ENCODE data around the gene CHD9.

The CHD9 gene

GRCh38 chr16:53094013-53094630 lies 39.3 kb downstream of the CHD9 start:
- no peak for DNase-seq (ENCODE audit: low read depth)

DNA sequence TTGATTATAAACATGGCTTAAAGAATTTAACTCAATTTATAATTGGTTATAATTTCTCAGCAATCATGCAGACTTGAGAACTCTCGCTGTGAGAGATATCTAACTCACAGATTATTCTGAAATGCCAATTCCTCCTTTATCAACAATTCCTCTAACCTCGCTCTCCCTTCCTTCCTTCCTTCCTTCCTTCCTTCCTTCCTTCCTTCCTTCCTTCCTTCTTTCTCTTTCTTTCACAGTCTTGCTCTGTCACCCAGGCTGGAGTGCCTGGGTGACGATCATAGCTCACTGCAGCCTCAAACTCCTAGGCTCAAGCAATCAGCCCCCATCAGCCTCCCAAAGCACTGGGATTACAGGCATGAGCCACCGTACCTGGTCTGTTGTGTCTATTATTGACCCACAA lies 42.4 kb downstream of the CHD9 start:
- no peak for DNase-seq (ENCODE audit: low read depth)

DNA sequence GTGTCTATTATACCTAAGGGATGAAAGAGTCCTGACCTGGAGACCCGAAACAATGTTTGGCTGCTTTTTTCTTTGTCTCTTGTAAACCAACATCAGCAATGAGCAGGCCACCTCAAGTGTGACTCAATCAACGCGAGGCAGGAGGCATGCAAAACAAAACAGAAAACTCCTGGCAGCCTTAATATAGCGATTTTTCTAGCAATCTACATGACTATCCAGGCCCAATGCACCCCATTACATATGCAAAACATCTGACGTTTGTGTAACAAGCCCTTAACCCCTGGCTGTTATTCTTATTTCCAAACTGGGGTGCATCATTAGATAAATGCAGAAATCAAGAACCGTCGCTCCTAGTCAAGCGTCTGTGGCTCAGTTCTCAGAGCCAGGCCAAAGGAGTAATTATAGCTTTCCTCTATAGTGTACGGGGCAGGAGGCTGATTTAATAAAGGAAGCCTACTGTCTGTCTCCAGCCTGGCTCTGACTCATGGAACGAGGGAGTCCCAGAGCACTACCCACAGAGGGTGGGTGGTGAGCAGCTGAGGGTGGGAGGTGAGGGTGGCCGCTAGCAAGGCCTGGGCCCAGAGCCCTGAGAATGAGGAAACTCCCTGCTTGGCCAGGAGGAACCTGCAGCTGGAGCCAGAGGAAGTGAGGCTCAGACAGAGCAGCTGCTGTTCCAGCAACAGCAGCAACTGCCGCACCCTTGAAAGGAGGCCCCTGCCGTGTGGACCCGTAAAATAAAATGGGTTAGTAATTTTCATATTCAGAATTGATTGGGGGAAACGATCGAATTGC lies 43.9 kb downstream of the CHD9 start:
- DNase-seq (ENCODE audit: low read depth), result no peak

GRCh38 chr16:53099318-53100130 lies 44.7 kb downstream of the CHD9 start:
- DNase-seq (ENCODE audit: low read depth), result no peak

DNA sequence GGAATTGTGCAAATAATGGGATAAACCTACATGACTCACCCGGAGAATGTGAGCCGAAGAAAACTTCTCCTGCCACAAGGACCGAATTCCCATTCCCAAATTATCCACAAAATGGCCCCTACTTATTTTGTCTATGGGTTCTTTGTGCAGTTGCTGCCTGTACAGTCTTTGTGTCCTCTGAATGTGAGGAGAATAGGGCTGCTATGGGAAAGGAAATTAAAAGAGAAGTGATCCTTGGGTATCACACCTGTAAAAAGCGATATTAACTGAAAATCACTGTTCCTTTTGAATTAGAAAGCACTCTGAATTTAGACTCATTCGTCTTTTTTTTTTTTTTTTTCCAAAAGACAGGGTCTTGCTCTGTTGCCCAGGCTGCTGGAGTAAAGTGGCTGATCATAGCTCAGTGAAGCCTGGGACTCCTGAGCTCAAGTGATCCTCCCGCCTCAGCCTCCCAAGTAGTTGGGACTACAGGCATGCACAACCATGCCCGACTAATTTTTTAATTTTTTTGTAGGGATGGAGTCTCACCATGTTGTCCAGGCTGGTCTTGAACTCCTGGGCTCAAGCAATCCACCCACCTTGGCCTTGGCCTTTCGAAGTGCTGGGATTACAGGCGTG lies 45.4 kb downstream of the CHD9 start:
- no peak for DNase-seq (ENCODE audit: low read depth)

GRCh38 chr16:53100889-53101288 lies 46.1 kb downstream of the CHD9 start:
- no peak for DNase-seq (ENCODE audit: low read depth)

DNA sequence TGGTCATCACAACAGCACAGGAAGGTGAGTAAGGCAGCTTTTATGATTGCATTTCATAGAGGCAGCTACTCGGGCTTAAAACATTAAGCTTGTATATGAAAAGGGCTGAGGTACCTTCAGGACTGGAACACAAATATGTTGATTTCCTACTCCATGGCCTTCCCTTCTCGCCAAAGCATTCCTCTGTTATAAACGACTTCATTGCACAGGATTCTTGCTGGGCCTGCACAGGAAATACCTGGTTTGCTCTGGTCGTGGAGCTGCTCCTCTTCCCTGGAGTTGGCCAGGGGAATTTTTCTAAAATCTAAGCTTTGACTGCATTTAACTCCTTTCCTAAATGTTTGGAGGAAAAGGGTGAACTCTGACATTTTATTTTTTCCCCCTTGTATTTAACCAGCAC lies 49.0 kb downstream of the CHD9 start:
- DNase-seq (ENCODE audit: low read depth), result no peak

- no peak for DNase-seq (ENCODE audit: low read depth)
These were observed 50.8 kb downstream of the CHD9 start for GRCh38 chr16:53105565-53105964.

GRCh38 chr16:53111078-53111791 lies 56.4 kb downstream of the CHD9 start:
- no peak for DNase-seq (ENCODE audit: low read depth)

GRCh38 chr16:53112015-53112414 lies 57.2 kb downstream of the CHD9 start:
- DNase-seq (ENCODE audit: low read depth), result no peak

DNA sequence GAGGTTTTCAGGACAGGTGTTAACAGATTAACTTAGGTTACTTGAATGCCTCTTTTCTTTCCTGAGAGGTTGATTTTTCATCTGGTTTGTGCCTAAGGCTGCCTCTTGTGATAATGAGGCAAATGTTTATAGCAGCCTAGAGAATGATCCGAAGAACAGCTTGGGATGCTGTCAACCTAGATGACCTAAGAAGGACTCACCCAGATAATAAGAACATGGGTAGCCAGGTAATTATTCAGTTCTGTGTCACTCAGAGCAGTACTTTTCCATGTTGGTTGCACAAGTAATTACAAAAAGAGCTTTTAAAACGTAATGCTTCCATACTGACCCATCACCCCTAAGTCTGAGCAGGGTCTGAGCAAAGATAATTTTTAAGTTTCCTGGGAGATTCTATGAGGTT lies 60.3 kb downstream of the CHD9 start:
- DNase-seq (ENCODE audit: low read depth), result no peak

DNA sequence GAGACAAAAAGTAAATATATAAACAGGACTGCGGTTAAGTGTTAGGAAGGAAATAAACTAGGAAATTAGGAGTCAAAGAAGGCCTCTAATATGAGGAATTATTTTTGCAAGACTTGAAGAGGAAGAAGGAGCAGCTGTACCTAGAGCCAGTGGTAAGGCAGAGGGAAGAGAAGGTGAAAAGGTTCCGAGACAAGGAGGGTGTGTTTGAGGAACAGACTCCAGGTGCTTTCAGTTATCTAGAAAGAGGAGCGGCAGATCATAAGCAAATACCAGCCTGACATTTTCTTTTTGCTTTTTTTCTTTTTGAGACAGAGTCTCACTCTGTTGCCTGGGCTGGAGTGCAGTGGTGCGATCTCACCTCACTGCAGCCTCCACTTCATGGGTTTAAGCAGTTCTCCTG lies 61.0 kb downstream of the CHD9 start:
- no peak for DNase-seq (ENCODE audit: low read depth)

- DNase-seq (ENCODE audit: low read depth), result no peak
These were observed 66.3 kb downstream of the CHD9 start for GRCh38 chr16:53121043-53121620.

- DNase-seq (ENCODE audit: low read depth), result no peak
These were observed 66.9 kb downstream of the CHD9 start for GRCh38 chr16:53121661-53122060.

DNA sequence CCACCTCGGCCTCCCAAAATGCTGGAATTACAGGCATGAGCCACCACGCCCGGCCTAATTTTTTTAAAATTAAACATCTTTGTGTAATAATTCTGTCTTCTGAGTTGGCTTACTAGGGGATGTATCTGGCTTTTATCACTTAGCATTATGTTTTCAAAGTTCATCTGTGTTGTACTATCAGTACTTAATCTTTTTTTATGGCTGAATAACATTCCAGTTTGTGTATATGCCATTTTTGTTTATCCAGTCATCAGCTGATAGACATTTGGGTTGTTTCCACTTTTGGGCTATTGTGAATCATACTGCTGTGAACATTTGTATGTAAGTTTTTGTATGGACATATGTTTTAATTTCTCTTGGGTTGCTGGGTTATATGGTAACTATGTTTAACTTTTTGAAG lies 69.0 kb downstream of the CHD9 start:
- peak; percentile 64 for DNase-seq (ENCODE audit: low read depth)

- DNase-seq (ENCODE audit: low read depth), result no peak
These were observed 71.6 kb downstream of the CHD9 start for GRCh38 chr16:53126390-53126789.

DNA sequence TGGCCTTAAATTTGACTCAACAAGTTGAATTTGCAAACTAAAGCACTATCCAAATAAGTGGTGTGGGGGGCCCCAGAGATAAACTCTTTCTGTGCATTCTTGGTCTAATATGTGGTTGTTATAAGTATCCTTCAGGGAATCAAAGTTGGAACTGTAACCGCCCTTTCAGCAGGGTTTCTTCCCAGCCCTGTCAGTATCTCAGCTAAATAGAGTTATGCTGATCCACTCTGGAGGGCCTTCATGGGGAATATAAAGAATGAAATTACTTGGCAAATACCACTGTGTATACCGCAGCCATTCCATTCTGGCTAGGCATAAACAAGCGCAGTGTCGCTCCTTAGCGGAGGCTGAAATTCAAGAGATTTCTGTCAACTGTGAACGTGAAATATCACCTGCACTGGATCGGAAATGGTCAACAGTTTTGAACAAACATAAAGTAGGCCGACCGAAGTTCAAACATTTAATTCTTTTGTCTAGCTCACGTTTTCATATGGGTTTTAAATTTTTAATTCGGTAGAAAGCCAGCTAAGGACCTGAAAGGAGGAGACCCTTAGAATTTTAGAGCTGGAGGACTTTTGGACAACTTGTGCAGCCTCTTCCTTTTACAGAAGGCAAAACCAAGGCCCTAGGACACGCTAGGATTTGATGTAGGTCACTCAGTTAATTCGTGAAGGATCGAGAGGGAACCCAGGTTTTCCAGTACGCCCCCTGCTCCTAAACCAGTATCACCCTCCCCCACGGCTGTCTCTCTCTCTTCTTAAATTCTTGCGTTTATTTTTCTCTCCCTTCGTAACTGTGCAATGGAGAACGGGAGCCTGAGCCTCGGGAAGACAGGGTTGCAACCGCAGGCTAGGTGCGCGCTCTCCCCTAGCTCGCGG lies 74.7 kb downstream of the CHD9 start:
- DNase-seq (ENCODE audit: low read depth), result no peak

DNA sequence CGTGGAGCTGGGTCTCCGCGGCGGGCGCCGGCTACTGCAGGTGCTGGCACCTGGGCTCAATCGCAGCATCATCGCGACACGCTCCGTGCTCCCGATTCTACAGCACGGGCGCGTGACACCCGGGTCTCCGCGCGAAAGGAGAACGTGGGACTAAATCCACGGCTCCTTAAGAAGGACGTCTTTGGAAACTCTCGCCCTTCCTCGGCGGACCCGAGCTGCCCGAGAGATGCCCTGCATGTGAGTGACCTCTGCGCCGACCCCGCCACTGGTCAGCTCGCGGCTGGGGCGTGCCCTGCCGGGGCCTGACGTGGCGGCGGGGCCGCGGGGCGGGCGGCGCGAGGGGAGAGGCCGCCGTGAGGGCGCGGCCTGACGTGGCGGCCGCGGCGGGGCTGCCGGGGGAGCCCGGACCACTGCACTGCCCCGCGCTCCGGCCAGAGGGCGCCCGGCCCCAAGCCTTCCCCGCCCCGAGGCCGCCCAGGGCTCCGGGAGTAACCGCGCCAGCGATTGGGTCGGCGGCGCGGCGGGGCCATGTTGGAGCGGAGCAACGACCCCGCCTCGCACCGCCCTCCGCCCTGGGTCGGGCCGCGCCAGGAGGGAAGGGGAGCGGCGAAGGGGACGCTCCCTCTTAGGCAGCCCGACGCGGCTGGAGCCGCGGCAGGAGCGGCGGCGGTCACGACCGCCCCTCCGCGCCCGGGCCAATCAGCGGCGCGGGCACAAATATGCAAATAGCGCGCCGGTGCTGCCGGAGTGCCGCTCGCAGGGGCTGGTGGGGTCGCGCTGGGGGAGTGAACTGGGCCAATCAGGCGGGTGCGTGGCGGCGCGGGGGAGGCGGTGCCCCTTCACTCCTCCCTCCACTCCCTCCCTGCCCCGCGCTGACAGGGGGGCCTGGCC lies 75.6 kb downstream of the CHD9 start:
- peak; percentile 72 for DNase-seq (ENCODE audit: low read depth)

DNA sequence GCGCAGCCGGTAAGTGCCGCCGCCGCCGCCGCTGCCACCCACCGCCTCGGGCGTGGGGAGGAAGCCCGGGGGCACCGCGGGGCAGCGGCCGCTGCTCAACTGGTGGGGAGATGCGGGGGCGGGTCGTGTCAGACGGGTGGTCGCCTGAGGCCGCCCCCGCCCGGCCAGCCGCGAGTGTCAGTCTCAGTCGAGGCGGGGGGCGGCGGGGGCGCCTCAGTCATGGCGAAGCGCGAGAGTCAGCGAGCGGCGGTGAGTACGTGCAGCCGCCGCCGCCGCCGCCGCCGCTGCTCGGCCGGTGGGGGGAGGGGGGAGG lies 76.2 kb downstream of the CHD9 start:
- no peak for DNase-seq (ENCODE audit: low read depth)

All from GM04503 (cell line).